NB4 (cell line): ENCODE measurements around the gene ROR2.

Experiments used
- DNase-seq: peaks from one replicate; pipeline ENCODE4 v3.0.0; 2010; ENCODE audit warnings: low read depth
- H3K4me3 ChIP-seq: one replicate; pipeline ENCODE4 v1.5.1; 2011; ENCODE audit warnings: mild to moderate bottlenecking, low read depth, low read length, moderate library complexity
- MYC ChIP-seq: IDR thresholded peaks from 2 replicates; pipeline ENCODE4 v1.6.1; 2011; ENCODE audit warnings: low read depth, low read length
- POLR2A ChIP-seq: IDR thresholded peaks from 2 replicates; pipeline ENCODE4 v1.6.1; 2011; ENCODE audit warnings: mild to moderate bottlenecking; ENCODE audit not compliant: insufficient read length; ENCODE audit errors: extremely low read depth
- TF ChIP-seq, protein P1 (sequence below): IDR thresholded peaks from 2 replicates; pipeline ENCODE4 v1.6.1; 2011; ENCODE audit warnings: low read depth, low read length
- TF ChIP-seq, protein P2 (sequence below): IDR thresholded peaks from one replicate; pipeline ENCODE4 v1.5.1; 2012; ENCODE audit warnings: low read depth, low read length

ROR2 gene

DNA sequence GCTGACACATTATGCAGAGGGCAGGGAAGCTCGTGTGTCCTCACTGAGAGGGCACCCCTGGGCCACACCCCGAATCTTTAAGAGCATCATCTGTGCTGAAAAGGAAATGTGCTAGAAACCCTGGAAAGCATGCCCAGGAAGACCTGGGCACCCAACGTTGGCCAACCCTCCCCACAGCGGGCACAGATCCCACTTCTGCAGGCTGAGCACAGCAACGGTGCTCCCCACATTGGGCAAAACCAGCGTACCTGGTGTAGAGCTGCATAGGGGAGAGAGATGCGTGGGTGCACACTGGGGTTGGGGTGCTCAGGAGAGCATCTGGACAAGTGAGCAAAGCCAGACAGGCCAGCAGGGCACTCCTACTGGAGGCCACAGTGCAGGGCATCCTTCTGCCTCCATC lies 32.6 kb downstream of the ROR2 start:
- no peak overlapping the region for H3K4me3 ChIP-seq
- TF ChIP-seq, protein P1, sequence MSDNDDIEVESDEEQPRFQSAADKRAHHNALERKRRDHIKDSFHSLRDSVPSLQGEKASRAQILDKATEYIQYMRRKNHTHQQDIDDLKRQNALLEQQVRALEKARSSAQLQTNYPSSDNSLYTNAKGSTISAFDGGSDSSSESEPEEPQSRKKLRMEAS = no peak
- TF ChIP-seq POLR2A = no peak
- TF ChIP-seq MYC = no peak
- TF ChIP-seq, protein P2, sequence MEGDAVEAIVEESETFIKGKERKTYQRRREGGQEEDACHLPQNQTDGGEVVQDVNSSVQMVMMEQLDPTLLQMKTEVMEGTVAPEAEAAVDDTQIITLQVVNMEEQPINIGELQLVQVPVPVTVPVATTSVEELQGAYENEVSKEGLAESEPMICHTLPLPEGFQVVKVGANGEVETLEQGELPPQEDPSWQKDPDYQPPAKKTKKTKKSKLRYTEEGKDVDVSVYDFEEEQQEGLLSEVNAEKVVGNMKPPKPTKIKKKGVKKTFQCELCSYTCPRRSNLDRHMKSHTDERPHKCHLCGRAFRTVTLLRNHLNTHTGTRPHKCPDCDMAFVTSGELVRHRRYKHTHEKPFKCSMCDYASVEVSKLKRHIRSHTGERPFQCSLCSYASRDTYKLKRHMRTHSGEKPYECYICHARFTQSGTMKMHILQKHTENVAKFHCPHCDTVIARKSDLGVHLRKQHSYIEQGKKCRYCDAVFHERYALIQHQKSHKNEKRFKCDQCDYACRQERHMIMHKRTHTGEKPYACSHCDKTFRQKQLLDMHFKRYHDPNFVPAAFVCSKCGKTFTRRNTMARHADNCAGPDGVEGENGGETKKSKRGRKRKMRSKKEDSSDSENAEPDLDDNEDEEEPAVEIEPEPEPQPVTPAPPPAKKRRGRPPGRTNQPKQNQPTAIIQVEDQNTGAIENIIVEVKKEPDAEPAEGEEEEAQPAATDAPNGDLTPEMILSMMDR = no peak
- no peak for DNase-seq

DNA sequence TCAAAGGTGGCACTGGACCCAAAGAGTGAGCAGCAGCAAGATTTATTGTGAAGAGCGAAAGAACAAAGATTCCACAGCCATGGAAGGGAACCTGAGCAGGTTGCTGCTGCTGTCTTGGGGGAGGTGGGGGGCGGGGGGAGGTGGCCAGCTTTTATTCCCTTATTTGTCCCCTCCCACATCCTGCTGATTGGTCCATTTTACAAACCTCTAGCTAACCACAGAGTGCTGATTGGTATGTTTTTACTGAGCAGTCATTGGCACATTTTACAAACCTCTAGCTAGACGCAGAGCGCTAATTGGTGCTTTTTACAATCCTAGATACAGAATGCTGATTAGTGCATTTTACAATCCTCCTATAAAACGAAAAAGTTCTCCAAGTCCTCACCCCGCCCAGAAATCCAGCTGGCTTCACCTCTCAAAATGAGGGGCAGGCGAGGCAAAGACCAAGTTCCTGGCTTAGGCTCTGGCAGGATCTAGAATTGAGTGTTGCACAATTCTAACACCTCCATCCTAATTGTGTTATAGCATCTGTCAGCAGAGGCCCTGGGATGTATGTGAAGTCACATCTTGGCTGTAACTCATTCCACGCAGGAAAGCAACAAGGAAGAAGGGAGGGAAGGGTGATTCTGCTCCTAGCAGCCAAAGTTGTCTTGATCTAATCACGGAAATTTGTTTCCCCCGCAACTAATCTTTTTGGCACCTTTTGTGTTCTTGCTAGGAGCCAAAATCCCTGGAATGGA lies 34.3 kb downstream of the ROR2 start:
- TF ChIP-seq, protein P1 = no peak
- TF ChIP-seq, protein P2 = no peak
- no peak for TF ChIP-seq POLR2A
- TF ChIP-seq MYC = no peak
- no peak for DNase-seq
- H3K4me3 ChIP-seq = no peak overlapping the region

DNA sequence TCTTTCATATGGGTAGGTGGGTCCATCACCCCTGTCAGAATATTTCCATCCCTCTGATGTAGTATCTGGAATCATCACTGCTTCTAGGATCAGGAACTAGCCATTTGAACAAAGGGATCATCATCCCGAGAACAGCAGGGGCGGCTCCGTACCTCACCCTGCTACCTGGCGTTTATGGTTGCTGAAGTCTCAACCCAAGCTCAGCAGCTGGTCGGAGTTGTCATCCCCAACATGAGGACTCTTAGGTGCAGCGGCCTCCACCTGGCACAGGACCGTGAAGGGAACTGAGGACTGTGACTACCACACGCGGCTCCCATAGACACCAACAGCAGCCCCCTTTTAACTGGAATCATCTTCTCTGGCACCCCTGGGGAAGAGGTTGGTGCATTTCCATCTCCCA lies 35.1 kb downstream of the ROR2 start:
- TF ChIP-seq, protein P2 = no peak
- TF ChIP-seq, protein P1 = no peak
- TF ChIP-seq MYC (no peak), POLR2A (no peak)
- DNase-seq = no peak
- H3K4me3 ChIP-seq = no peak overlapping the region

DNA sequence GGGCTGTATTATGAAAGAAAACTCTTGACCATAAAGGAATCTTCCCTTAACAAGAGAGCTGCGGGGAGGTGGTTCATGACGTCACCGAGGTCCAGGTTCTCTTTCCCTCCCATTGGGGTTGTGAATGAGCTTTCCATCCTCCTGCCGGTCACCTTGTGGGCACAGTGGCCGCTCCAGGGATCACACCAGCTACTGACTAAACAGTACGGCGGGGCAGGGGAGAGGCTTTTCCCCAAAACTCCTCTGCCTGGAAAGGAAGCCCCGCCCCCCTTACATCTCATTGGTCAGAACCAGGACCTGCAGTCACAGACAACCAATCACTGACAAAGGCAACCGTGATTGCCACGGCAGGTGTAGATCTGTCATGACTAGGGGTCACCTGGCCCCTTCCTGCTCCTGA lies 35.6 kb downstream of the ROR2 start:
- DNase-seq = peak; percentile 41
- TF ChIP-seq MYC (no peak), POLR2A (no peak)
- TF ChIP-seq, protein P1 = no peak
- TF ChIP-seq, protein P2 = no peak
- no peak overlapping the region for H3K4me3 ChIP-seq

DNA sequence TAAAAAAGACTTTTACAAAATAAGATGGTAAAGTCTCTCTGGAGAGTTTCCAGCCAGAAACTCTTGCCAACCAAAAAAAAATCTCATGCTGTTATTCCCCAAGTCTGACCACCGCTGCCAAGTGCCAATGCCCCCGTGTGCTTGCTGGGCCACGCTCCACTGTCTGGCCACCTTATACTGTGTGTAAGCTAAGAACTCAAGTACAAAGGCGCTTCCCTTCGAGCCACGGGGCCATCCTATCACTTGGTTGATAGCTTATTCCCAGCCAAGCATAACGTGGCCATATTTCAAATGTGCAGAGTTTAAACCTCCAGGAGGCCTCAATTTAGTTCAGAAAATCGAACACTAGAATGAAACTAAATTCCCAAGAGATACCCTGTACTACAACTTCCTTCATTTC lies 36.0 kb downstream of the ROR2 start:
- DNase-seq = no peak
- TF ChIP-seq MYC = no peak
- TF ChIP-seq, protein P1 = no peak
- TF ChIP-seq POLR2A = no peak
- TF ChIP-seq, protein P2 = no peak
- H3K4me3 ChIP-seq = no peak overlapping the region
